GM06990 (cell line): Measurements from ENCODE around the gene PARD6A.

Source experiments
- DNase-seq: peaks from one replicate; pipeline ENCODE4 v3.0.0-alpha.2; 2011; ENCODE audit not compliant: insufficient read length; ENCODE audit errors: extremely low read depth
- H3K27me3 ChIP-seq: replicated peaks from 2 replicates; pipeline ENCODE4 v1.6.0; 2011; ENCODE audit warnings: low read length; ENCODE audit not compliant: control insufficient read depth, insufficient read depth
- H3K36me3 ChIP-seq: 2 replicates; pipeline ENCODE4 v1.5.1; 2011; ENCODE audit warnings: low read length; ENCODE audit not compliant: control insufficient read depth, insufficient read depth
- H3K4me3 ChIP-seq: replicated peaks from 2 replicates; pipeline ENCODE4 v1.5.1; 2011; ENCODE audit warnings: low read depth, mild to moderate bottlenecking, control low read depth, low read length
- CTCF ChIP-seq: IDR thresholded peaks from 2 replicates; pipeline ENCODE4 v1.5.1; 2011; ENCODE audit warnings: low read length, control low read depth, mild to moderate bottlenecking, inconsistent platforms; ENCODE audit not compliant: insufficient read depth, poor library complexity, severe bottlenecking

The PARD6A gene

GRCh38 chr16:67654403-67654911 is 6.3 kb upstream of the PARD6A start:
- Histone ChIP-seq H3K27me3 (no peaks in the 10 kb centered on the region), H3K36me3 (peaks cover 47% of the 10 kb centered on the region), H3K4me3 (no peak overlapping the region)
- no peak for DNase-seq
- no peak for TF ChIP-seq CTCF

DNA sequence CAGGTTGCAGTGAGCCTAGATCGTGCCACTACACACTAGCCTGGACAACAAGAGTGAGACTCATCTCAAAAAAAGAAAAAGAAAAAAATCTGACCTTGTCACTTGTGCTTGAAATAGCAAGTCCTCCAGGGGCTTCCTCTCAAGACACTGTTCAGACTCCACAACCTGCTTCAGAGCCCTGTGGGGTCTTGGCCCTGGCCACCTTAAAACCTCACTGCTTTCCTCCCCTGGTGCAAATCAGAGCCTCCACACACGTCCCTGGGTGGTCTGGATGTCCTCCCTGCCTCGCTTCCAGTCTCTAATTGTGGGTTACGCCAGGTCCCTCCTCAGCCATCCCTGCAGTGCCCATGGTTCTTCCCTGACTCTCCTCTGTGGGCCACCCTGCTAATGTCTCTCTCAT is 5.4 kb upstream of the PARD6A start:
- H3K27me3 ChIP-seq, result no peaks in the 10 kb centered on the region
- H3K36me3 ChIP-seq, result peaks cover 40% of the 10 kb centered on the region
- no peak for DNase-seq
- no peak for TF ChIP-seq CTCF
- H3K4me3 ChIP-seq, result no peak overlapping the region

- Histone ChIP-seq H3K27me3 (no peaks in the 10 kb centered on the region), H3K36me3 (peaks cover 35% of the 10 kb centered on the region), H3K4me3 (no peak overlapping the region)
- no peak for TF ChIP-seq CTCF
- DNase-seq, result no peak
Measured at GRCh38 chr16:67656344-67657016, 4.3 kb upstream of the PARD6A start.

- no peak for TF ChIP-seq CTCF
Measured at GRCh38 chr16:67657017-67657608, 3.6 kb upstream of the PARD6A start.

DNA sequence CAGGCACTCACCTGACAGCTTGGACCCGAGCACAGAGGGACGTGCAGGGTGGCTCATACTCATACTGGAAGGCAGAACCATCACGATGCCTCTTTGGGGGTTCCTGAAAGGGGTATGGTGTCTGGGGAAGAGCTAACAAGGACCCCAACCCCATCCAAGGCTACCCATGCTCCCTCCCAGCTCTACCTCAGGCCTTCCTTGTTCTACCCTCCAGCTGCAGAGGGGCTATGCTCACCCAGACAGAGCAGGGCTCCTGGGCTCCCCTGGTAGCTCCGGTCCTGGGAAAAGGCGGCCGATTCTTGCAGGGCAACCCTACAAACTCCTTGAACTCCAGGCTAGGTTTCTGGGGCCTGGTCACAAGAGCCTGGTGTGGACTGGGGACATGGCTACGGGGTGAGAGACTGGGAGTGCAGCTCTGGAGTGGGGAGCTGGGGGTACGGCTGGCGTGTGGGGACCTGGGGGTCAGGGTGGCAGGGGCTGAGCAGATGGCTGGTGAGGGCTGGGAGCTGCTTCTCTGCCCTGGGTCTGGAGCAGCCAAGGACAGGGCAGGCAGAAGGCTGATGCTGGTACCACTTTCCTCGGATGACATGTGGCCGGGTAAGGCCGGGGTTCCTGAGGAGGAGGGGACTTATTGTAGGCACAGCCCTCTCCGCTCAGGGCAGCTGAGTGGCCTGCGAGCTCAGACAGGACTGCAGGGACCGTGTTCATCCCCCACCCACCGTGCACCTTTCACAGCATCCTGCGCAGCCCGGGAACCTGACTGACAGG is 2.8 kb upstream of the PARD6A start:
- no peak for DNase-seq
- TF ChIP-seq CTCF, result no peak
- Histone ChIP-seq H3K36me3 (peaks cover 25% of the 10 kb centered on the region), H3K27me3 (no peaks in the 10 kb centered on the region), H3K4me3 (no peak overlapping the region)

More at GRCh38 chr16:67657017-67657608, 3.6 kb upstream of the PARD6A start:
- no peak overlapping the region for H3K4me3 ChIP-seq
- H3K36me3 ChIP-seq, result peaks cover 29% of the 10 kb centered on the region
- H3K27me3 ChIP-seq, result no peaks in the 10 kb centered on the region
- no peak for DNase-seq
